ENCODE measurements around the gene HVCN1.

HVCN1 gene

GRCh38 chr12:110622582-110622981 is 66.3 kb downstream of the HVCN1 start:
- H3K4me1 ChIP-seq (ENCODE audit: low read length) = peaks cover 29% of the 10 kb centered on the region
- H3K4me3 ChIP-seq (ENCODE audit: low read length) = no peak overlapping the region
- no peaks in the 10 kb centered on the region for H3K27me3 ChIP-seq (ENCODE audit: low read depth, low read length)
- H3K4me2 ChIP-seq (ENCODE audit: low read length) = no peak overlapping the region
- no peak overlapping the region for H2AFZ ChIP-seq (ENCODE audit: low read depth, low read length)
- H3K9me3 ChIP-seq (ENCODE audit: insufficient read depth, low read length) = no peaks in the 10 kb centered on the region
- no peak overlapping the region for H3K27ac ChIP-seq (ENCODE audit: low read length)
- no peak for TF ChIP-seq CTCF (IDR thresholded peaks at IDR 0.05; ENCODE audit: low read depth, low read length)
- no peak for TF ChIP-seq EZH2phosphoT487 (IDR thresholded peaks at IDR 0.05; ENCODE audit: low read depth)
- no peaks in the 10 kb centered on the region for H3K36me3 ChIP-seq (replicated peaks; ENCODE audit: low read depth, low read length)
- no peaks in the 10 kb centered on the region for H3K79me2 ChIP-seq (ENCODE audit: low read length)
- no peak overlapping the region for H3K9ac ChIP-seq (ENCODE audit: low read length)
- no peaks in the 10 kb centered on the region for H4K20me1 ChIP-seq (ENCODE audit: insufficient read depth, low read length)

GRCh38 chr12:110619534-110619953 is 69.4 kb downstream of the HVCN1 start:
- TF ChIP-seq CTCF (IDR thresholded peaks at IDR 0.05; ENCODE audit: low read depth, low read length) (peak; percentile 67), EZH2phosphoT487 (IDR thresholded peaks at IDR 0.05; ENCODE audit: low read depth) (no peak)
- Histone ChIP-seq H3K9ac (ENCODE audit: low read length) (peak overlapping the region; percentile 65), H3K4me3 (ENCODE audit: low read length) (peak overlapping the region; percentile 73), H3K9me3 (ENCODE audit: insufficient read depth, low read length) (no peaks in the 10 kb centered on the region), H3K27ac (ENCODE audit: low read length) (peak overlapping the region; percentile 72), H2AFZ (ENCODE audit: low read depth, low read length) (peak overlapping the region; percentile 3; the same call in 1 of the 2 replicates), H3K36me3 (replicated peaks; ENCODE audit: low read depth, low read length) (peaks cover 6% of the 10 kb centered on the region), H4K20me1 (ENCODE audit: insufficient read depth, low read length) (no peaks in the 10 kb centered on the region), H3K4me2 (ENCODE audit: low read length) (peak overlapping the region; percentile 88), H3K79me2 (ENCODE audit: low read length) (no peaks in the 10 kb centered on the region), H3K27me3 (ENCODE audit: low read depth, low read length) (no peaks in the 10 kb centered on the region), H3K4me1 (ENCODE audit: low read length) (peaks cover 37% of the 10 kb centered on the region)

- Histone ChIP-seq H3K27me3 (ENCODE audit: low read depth, low read length) (no peaks in the 10 kb centered on the region), H3K4me2 (ENCODE audit: low read length) (no peak overlapping the region), H3K79me2 (ENCODE audit: low read length) (no peaks in the 10 kb centered on the region), H3K36me3 (replicated peaks; ENCODE audit: low read depth, low read length) (peaks cover 6% of the 10 kb centered on the region), H3K9ac (ENCODE audit: low read length) (no peak overlapping the region), H3K4me1 (ENCODE audit: low read length) (peaks cover 39% of the 10 kb centered on the region), H4K20me1 (ENCODE audit: insufficient read depth, low read length) (no peaks in the 10 kb centered on the region), H3K9me3 (ENCODE audit: insufficient read depth, low read length) (no peaks in the 10 kb centered on the region), H2AFZ (ENCODE audit: low read depth, low read length) (no peak overlapping the region), H3K4me3 (ENCODE audit: low read length) (no peak overlapping the region), H3K27ac (ENCODE audit: low read length) (no peak overlapping the region)
- no peak for TF ChIP-seq EZH2phosphoT487 (IDR thresholded peaks at IDR 0.05; ENCODE audit: low read depth)
- TF ChIP-seq CTCF (IDR thresholded peaks at IDR 0.05; ENCODE audit: low read depth, low read length) = no peak
These were observed 72.3 kb downstream of the HVCN1 start for GRCh38 chr12:110616471-110617115.

- Histone ChIP-seq H3K9me3 (ENCODE audit: insufficient read depth, low read length) (no peaks in the 10 kb centered on the region), H3K36me3 (replicated peaks; ENCODE audit: low read depth, low read length) (peaks cover 6% of the 10 kb centered on the region), H3K4me3 (ENCODE audit: low read length) (peak overlapping the region; percentile 84; the same call in 1 of the 2 replicates), H3K79me2 (ENCODE audit: low read length) (no peaks in the 10 kb centered on the region), H3K9ac (ENCODE audit: low read length) (0 out of 2 replicates have a peak overlapping the region, but pooled peaks have one; percentile 67), H3K4me2 (ENCODE audit: low read length) (peak overlapping the region; percentile 68), H3K4me1 (ENCODE audit: low read length) (peaks cover 29% of the 10 kb centered on the region), H4K20me1 (ENCODE audit: insufficient read depth, low read length) (no peaks in the 10 kb centered on the region), H3K27ac (ENCODE audit: low read length) (no peak overlapping the region), H2AFZ (ENCODE audit: low read depth, low read length) (no peak overlapping the region), H3K27me3 (ENCODE audit: low read depth, low read length) (no peaks in the 10 kb centered on the region)
- TF ChIP-seq EZH2phosphoT487 (IDR thresholded peaks at IDR 0.05; ENCODE audit: low read depth) (no peak), CTCF (IDR thresholded peaks at IDR 0.05; ENCODE audit: low read depth, low read length) (no peak)
These were observed 73.7 kb downstream of the HVCN1 start for GRCh38 chr12:110615171-110615570.

All from OCI-LY3 (cell line).